ENCODE measurements around the gene ADD3. TPM values are rescaled to one million over a fixed set of nuclear protein-coding genes. Genes with fewer than 3 reads are reported as not detected.

The ADD3 gene
- total and polyA plus RNA-seq, 2 experiments from 2014 or later, result 133 to 1,101 TPM

GRCh38 chr10:109966961-109967738 is 40.6 kb upstream of the ADD3 start:
- peak overlapping the region; percentile 12 for H3K9ac ChIP-seq
- no peak for TF ChIP-seq EZH2phosphoT487 (IDR thresholded peaks at IDR 0.05; ENCODE audit: insufficient read depth, low read depth)
- no peak for TF ChIP-seq EZH2 (IDR thresholded peaks at IDR 0.05; ENCODE audit: insufficient read depth, poor library complexity, severe bottlenecking)
- H3K9me2 ChIP-seq (ENCODE audit: insufficient read depth), result no peaks in the 10 kb centered on the region
- no peaks in the 10 kb centered on the region for H3K9me3 ChIP-seq (ENCODE audit: low read depth)
- peak; percentile 67 for DNase-seq
- WGBS, 2 experiments (ENCODE audit: low coverage in 1 of 2, low lambda C conversion rate in 2 of 2, missing lambda C conversion rate in 2 of 2), result 68 to 69% methylated on average over 9 of the region's 9 CpGs
- peak overlapping the region; percentile 52 for H3K27ac ChIP-seq
- H4K20me1 ChIP-seq (ENCODE audit: insufficient read depth), result no peaks in the 10 kb centered on the region
- peak overlapping the region; percentile 43 for H2AFZ ChIP-seq
- peaks cover 27% of the 10 kb centered on the region for H3F3A ChIP-seq (ENCODE audit: insufficient read depth)
- no peaks in the 10 kb centered on the region for H3K79me2 ChIP-seq (ENCODE audit: insufficient read depth)
- in situ Hi-C loops (cut with MboI), result no loop called here
- H3K4me1 ChIP-seq (ENCODE audit: insufficient read depth), result peaks cover 47% of the 10 kb centered on the region
- peak overlapping the region; percentile 15; the same call in 1 of the 2 replicates for H3K4me3 ChIP-seq
- no peaks in the 10 kb centered on the region for H3K27me3 ChIP-seq (replicated peaks; ENCODE audit: insufficient read depth)
- H3K4me2 ChIP-seq (ENCODE audit: unreplicated experiment), result peak overlapping the region; percentile 66
- no peaks in the 10 kb centered on the region for H3K36me3 ChIP-seq (ENCODE audit: low read depth)

GRCh38 chr10:109967739-109968088 is 40.1 kb upstream of the ADD3 start:
- Histone ChIP-seq H3K4me3 (no peak overlapping the region), H3K9me3 (ENCODE audit: low read depth) (no peaks in the 10 kb centered on the region), H4K20me1 (ENCODE audit: insufficient read depth) (no peaks in the 10 kb centered on the region), H2AFZ (peak overlapping the region; percentile 43; the same call in 1 of the 2 replicates), H3K36me3 (ENCODE audit: low read depth) (no peaks in the 10 kb centered on the region), H3K4me2 (ENCODE audit: unreplicated experiment) (peak overlapping the region; percentile 66), H3K79me2 (ENCODE audit: insufficient read depth) (no peaks in the 10 kb centered on the region), H3K27ac (peak overlapping the region; percentile 52; the same call in 1 of the 2 replicates), H3K27me3 (replicated peaks; ENCODE audit: insufficient read depth) (no peaks in the 10 kb centered on the region), H3F3A (ENCODE audit: insufficient read depth) (peaks cover 27% of the 10 kb centered on the region), H3K9ac (peak overlapping the region; percentile 12; the same call in 1 of the 2 replicates), H3K9me2 (ENCODE audit: insufficient read depth) (no peaks in the 10 kb centered on the region), H3K4me1 (ENCODE audit: insufficient read depth) (peaks cover 41% of the 10 kb centered on the region)
- in situ Hi-C loops (cut with MboI), result no loop called here
- TF ChIP-seq EZH2phosphoT487 (IDR thresholded peaks at IDR 0.05; ENCODE audit: insufficient read depth, low read depth) (no peak), EZH2 (IDR thresholded peaks at IDR 0.05; ENCODE audit: insufficient read depth, poor library complexity, severe bottlenecking) (no peak)
- no peak for DNase-seq

GRCh38 chr10:109968953-109969759 is 38.6 kb upstream of the ADD3 start:
- Histone ChIP-seq H3F3A (ENCODE audit: insufficient read depth) (peaks cover 21% of the 10 kb centered on the region), H2AFZ (peak overlapping the region; percentile 63), H3K27ac (no peak overlapping the region), H3K9me2 (ENCODE audit: insufficient read depth) (no peaks in the 10 kb centered on the region), H3K4me2 (ENCODE audit: unreplicated experiment) (no peak overlapping the region), H3K4me1 (ENCODE audit: insufficient read depth) (peaks cover 31% of the 10 kb centered on the region), H3K36me3 (ENCODE audit: low read depth) (no peaks in the 10 kb centered on the region), H3K79me2 (ENCODE audit: insufficient read depth) (no peaks in the 10 kb centered on the region), H4K20me1 (ENCODE audit: insufficient read depth) (no peaks in the 10 kb centered on the region), H3K27me3 (replicated peaks; ENCODE audit: insufficient read depth) (no peaks in the 10 kb centered on the region), H3K9me3 (ENCODE audit: low read depth) (no peaks in the 10 kb centered on the region), H3K4me3 (no peak overlapping the region), H3K9ac (no peak overlapping the region)
- WGBS, 2 experiments (ENCODE audit: low coverage in 1 of 2, low lambda C conversion rate in 2 of 2, missing lambda C conversion rate in 2 of 2), result 54 to 57% methylated on average over 14 of the region's 14 CpGs
- in situ Hi-C loops (cut with MboI), result no loop called here
- no peak for TF ChIP-seq EZH2 (IDR thresholded peaks at IDR 0.05; ENCODE audit: insufficient read depth, poor library complexity, severe bottlenecking)
- DNase-seq, result no peak

GRCh38 chr10:109969760-109970346 is 37.9 kb upstream of the ADD3 start:
- no peak overlapping the region for H3K4me2 ChIP-seq (ENCODE audit: unreplicated experiment)
- in situ Hi-C loops (cut with MboI), result no loop called here
- WGBS, 2 experiments (ENCODE audit: low coverage in 1 of 2, low lambda C conversion rate in 2 of 2, missing lambda C conversion rate in 2 of 2), result 36 to 44% methylated on average over 8 of the region's 8 CpGs

More at GRCh38 chr10:109969760-109970346, 37.9 kb upstream of the ADD3 start:
- H3K36me3 ChIP-seq (ENCODE audit: low read depth), result no peaks in the 10 kb centered on the region
- no peak for DNase-seq
- H3K79me2 ChIP-seq (ENCODE audit: insufficient read depth), result no peaks in the 10 kb centered on the region
- peaks cover 31% of the 10 kb centered on the region for H3K4me1 ChIP-seq (ENCODE audit: insufficient read depth)
- no peak for TF ChIP-seq EZH2 (IDR thresholded peaks at IDR 0.05; ENCODE audit: insufficient read depth, poor library complexity, severe bottlenecking)
- no peak for TF ChIP-seq EZH2phosphoT487 (IDR thresholded peaks at IDR 0.05; ENCODE audit: insufficient read depth, low read depth)
- H3K9me2 ChIP-seq (ENCODE audit: insufficient read depth), result no peaks in the 10 kb centered on the region
- H3F3A ChIP-seq (ENCODE audit: insufficient read depth), result peaks cover 21% of the 10 kb centered on the region
- H3K9ac ChIP-seq, result no peak overlapping the region
- no peak overlapping the region for H3K27ac ChIP-seq
- H2AFZ ChIP-seq, result peak overlapping the region; percentile 63; the same call in 1 of the 2 replicates
- no peaks in the 10 kb centered on the region for H4K20me1 ChIP-seq (ENCODE audit: insufficient read depth)
- no peaks in the 10 kb centered on the region for H3K27me3 ChIP-seq (replicated peaks; ENCODE audit: insufficient read depth)
- H3K4me3 ChIP-seq, result no peak overlapping the region
- H3K9me3 ChIP-seq (ENCODE audit: low read depth), result no peaks in the 10 kb centered on the region

Measured in GM23248 (cell line).